ENCODE measurements around the gene HSDL2.

DNA sequence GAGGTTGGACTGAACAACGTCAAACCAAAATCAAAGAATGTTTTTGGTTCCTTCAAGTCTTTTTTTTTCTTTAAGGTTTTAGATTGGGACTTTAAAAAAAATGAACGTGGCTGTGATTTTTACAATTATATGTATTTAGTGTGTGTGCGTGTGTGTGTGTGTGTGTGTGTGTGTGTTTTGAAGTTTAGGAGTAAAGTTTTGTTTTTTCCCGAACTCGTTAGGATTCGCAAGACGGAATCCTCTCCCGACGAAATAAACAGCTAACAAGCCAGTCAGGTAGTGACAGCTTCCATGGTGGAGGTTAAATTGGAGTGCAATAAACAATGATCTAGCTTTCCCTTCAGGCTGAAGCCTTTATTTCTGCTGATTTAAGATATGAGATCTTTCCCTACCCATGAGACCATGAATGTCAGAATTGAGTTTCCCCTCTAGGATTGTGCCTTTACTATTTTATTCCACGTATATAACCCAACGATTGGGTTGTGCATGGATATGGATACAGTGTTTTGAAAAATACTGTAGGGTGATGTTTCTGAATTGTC, 108.0 kb downstream of the HSDL2 start:
- TF ChIP-seq, protein P1, sequence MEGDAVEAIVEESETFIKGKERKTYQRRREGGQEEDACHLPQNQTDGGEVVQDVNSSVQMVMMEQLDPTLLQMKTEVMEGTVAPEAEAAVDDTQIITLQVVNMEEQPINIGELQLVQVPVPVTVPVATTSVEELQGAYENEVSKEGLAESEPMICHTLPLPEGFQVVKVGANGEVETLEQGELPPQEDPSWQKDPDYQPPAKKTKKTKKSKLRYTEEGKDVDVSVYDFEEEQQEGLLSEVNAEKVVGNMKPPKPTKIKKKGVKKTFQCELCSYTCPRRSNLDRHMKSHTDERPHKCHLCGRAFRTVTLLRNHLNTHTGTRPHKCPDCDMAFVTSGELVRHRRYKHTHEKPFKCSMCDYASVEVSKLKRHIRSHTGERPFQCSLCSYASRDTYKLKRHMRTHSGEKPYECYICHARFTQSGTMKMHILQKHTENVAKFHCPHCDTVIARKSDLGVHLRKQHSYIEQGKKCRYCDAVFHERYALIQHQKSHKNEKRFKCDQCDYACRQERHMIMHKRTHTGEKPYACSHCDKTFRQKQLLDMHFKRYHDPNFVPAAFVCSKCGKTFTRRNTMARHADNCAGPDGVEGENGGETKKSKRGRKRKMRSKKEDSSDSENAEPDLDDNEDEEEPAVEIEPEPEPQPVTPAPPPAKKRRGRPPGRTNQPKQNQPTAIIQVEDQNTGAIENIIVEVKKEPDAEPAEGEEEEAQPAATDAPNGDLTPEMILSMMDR (IDR thresholded peaks at IDR 0.05; ENCODE audit: low read depth, low read length) = no peak
- TF ChIP-seq POLR2A (IDR thresholded peaks at IDR 0.05; ENCODE audit: extremely low read depth, insufficient read length) = no peak
- TF ChIP-seq, protein P2, sequence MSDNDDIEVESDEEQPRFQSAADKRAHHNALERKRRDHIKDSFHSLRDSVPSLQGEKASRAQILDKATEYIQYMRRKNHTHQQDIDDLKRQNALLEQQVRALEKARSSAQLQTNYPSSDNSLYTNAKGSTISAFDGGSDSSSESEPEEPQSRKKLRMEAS (IDR thresholded peaks at IDR 0.05; ENCODE audit: low read depth, low read length) = no peak
- no peak for TF ChIP-seq MYC (IDR thresholded peaks at IDR 0.05; ENCODE audit: low read depth, low read length)

Measured in NB4 (cell line).